ENCODE measurements around the gene PLEKHF1.

The PLEKHF1 gene

GRCh38 chr19:29629836-29630534 is 35.3 kb upstream of the PLEKHF1 start:
- no peak overlapping the region for H3K27ac ChIP-seq
- TF ChIP-seq CTCF (conservative IDR thresholded peaks at IDR 0.05): no peak

GRCh38 chr19:29630655-29631054 is 34.6 kb upstream of the PLEKHF1 start:
- TF ChIP-seq CTCF (conservative IDR thresholded peaks at IDR 0.05): no peak
- H3K27ac ChIP-seq: no peak overlapping the region

GRCh38 chr19:29631450-29631849 is 33.8 kb upstream of the PLEKHF1 start:
- TF ChIP-seq CTCF (conservative IDR thresholded peaks at IDR 0.05): no peak

GRCh38 chr19:29634002-29634401 is 31.3 kb upstream of the PLEKHF1 start:
- no peak overlapping the region for H3K27ac ChIP-seq
- TF ChIP-seq CTCF (conservative IDR thresholded peaks at IDR 0.05): no peak

More at GRCh38 chr19:29631450-29631849, 33.8 kb upstream of the PLEKHF1 start:
- H3K27ac ChIP-seq: no peak overlapping the region

- H3K27ac ChIP-seq: no peak overlapping the region
- TF ChIP-seq CTCF (conservative IDR thresholded peaks at IDR 0.05): no peak
Observed at GRCh38 chr19:29634423-29635130, 30.7 kb upstream of the PLEKHF1 start.

GRCh38 chr19:29635963-29636362 is 29.3 kb upstream of the PLEKHF1 start:
- no peak overlapping the region for H3K27ac ChIP-seq
- TF ChIP-seq CTCF (conservative IDR thresholded peaks at IDR 0.05): no peak

GRCh38 chr19:29636553-29637360 is 28.5 kb upstream of the PLEKHF1 start:
- no peak overlapping the region for H3K27ac ChIP-seq
- TF ChIP-seq CTCF (conservative IDR thresholded peaks at IDR 0.05): no peak
